Measurements from ENCODE around the gene SLC25A1. TPM values are rescaled to one million over a fixed set of nuclear protein-coding genes. Genes with fewer than 3 reads are reported as not detected.

The SLC25A1 gene
- total RNA-seq, 1 experiment from 2014 or later = 151 TPM

DNA sequence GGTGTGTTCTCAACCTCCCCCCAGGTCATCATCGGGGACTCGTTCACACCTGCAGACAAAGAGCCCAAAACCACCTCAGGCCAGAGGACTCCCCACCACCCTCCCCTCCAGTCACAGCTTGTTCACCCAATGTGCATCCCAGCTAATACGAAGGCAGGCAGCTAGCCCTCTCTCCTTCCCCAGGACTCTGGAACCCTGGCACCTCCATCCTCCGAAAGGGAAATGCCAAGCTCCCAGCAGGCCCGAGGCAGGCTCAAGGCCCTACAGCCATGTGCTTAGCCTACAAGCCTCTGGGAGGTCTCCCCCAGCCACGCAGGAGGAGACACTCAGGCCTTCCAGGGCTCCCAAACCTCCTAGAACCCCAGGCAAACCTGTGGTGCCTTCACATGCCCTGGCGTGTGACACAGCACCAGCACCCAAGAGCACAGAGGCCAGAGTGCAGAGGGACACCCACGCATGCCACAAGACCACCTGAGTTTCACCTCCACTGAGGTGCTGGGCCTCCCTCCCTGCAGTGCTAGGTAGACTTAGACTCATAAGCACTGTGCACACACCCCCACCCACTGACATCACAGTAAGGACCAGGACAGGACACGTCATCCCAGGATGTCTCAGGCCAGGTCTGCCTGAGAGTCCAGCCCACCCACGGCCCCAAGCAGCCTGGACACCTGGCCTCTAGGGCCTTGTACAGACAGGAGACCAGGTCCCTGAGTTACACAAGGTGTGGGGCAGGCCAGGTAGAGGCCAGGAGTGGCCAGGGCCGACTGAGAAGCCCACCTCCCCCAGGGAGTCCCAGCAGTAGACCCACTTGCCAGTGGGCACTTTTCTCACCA lies 40.9 kb downstream of the SLC25A1 start:
- Histone ChIP-seq H2BK120ac (ENCODE audit: low read depth, low read length, poor library complexity, severe bottlenecking) (no peak overlapping the region), H4K20me1 (ENCODE audit: control insufficient read depth, insufficient read depth, insufficient read length) (no peaks in the 10 kb centered on the region), H3K14ac (ENCODE audit: insufficient read depth, low read length) (no peak overlapping the region), H4K91ac (ENCODE audit: insufficient read length, low read depth, low read length) (no peak overlapping the region), H3K18ac (ENCODE audit: insufficient read length, low read depth, low read length) (no peak overlapping the region), H2BK12ac (ENCODE audit: insufficient read length, low read depth, low read length) (no peak overlapping the region), H3K23ac (ENCODE audit: insufficient read length, low read depth, low read length) (no peak overlapping the region), H2BK15ac (ENCODE audit: low read depth, low read length) (no peak overlapping the region), H3K9me3 (ENCODE audit: control insufficient read depth, low read depth, low read length) (no peaks in the 10 kb centered on the region), H3K9ac (ENCODE audit: extremely low read depth, insufficient read length, low read length) (no peak overlapping the region), H3T11ph (ENCODE audit: low read length) (no peak overlapping the region), H3K79me1 (ENCODE audit: insufficient read depth, low read depth, low read length, poor library complexity, severe bottlenecking) (no peaks in the 10 kb centered on the region), H3K23me2 (ENCODE audit: insufficient read length, low read depth, low read length, poor library complexity, severe bottlenecking) (no peaks in the 10 kb centered on the region), H2AFZ (ENCODE audit: low read length) (no peak overlapping the region), H3K4ac (ENCODE audit: low read depth, low read length) (no peak overlapping the region), H2BK5ac (ENCODE audit: insufficient read length, low read length) (no peak overlapping the region), H4K5ac (ENCODE audit: insufficient read length, low read depth, low read length) (no peak overlapping the region), H3K4me1 (ENCODE audit: insufficient read depth, low read length) (no peaks in the 10 kb centered on the region), H2BK20ac (ENCODE audit: low read depth, low read length, poor library complexity, severe bottlenecking) (no peak overlapping the region), H4K8ac (replicated peaks; ENCODE audit: insufficient read length, low read depth, low read length) (no peak overlapping the region), H3K4me2 (ENCODE audit: insufficient read depth, insufficient read length, low read length) (no peak overlapping the region), H3K56ac (ENCODE audit: insufficient read length, low read depth, low read length) (no peak overlapping the region), H3K79me2 (ENCODE audit: insufficient read depth, low read length) (no peaks in the 10 kb centered on the region), H3K27me3 (ENCODE audit: insufficient read depth, low read length) (no peaks in the 10 kb centered on the region), H2AK5ac (ENCODE audit: insufficient read length, low read length) (no peak overlapping the region), H3K27ac (ENCODE audit: insufficient read length, low read depth, low read length) (no peak overlapping the region)
- Mint-ChIP-seq H3K4me3 (no peak overlapping the region), H3K27me3 (ENCODE audit: low read depth) (no peaks in the 10 kb centered on the region), H3K9me3 (no peaks in the 10 kb centered on the region), H3K36me3 (ENCODE audit: insufficient read depth in 1 of 3, low read depth in 3 of 3) (peaks cover 29 to 82% (median 66%) of the 10 kb centered on the region in 3 experiments), H3K27ac (no peak overlapping the region; a peak in 2 of 7 replicates), H3K4me1 (no peaks in the 10 kb centered on the region)
- TF ChIP-seq, protein P1, sequence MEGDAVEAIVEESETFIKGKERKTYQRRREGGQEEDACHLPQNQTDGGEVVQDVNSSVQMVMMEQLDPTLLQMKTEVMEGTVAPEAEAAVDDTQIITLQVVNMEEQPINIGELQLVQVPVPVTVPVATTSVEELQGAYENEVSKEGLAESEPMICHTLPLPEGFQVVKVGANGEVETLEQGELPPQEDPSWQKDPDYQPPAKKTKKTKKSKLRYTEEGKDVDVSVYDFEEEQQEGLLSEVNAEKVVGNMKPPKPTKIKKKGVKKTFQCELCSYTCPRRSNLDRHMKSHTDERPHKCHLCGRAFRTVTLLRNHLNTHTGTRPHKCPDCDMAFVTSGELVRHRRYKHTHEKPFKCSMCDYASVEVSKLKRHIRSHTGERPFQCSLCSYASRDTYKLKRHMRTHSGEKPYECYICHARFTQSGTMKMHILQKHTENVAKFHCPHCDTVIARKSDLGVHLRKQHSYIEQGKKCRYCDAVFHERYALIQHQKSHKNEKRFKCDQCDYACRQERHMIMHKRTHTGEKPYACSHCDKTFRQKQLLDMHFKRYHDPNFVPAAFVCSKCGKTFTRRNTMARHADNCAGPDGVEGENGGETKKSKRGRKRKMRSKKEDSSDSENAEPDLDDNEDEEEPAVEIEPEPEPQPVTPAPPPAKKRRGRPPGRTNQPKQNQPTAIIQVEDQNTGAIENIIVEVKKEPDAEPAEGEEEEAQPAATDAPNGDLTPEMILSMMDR (conservative IDR thresholded peaks at IDR 0.05) = no peak
- no CpG with 5 or more reads among the region's 11 CpGs for WGBS (ENCODE audit: extremely low coverage, insufficient read length, low lambda C conversion rate)
- DNase-seq = no peak

Measured in H9 (cell line).